NCI-H524 treated with DMSO at 0.1 percent for 48 hours (cell line): ENCODE data around the gene FOXF1.

ENCODE experiments used
- DNase-seq: peaks from one replicate; lab custom pipeline; 2025; lab: John Stamatoyannopoulos, UW

The FOXF1 gene

GRCh38 chr16:86558355-86559193 is 48.2 kb downstream of the FOXF1 start:
- DNase-seq = no peak

- DNase-seq = no peak
These were observed 49.5 kb downstream of the FOXF1 start for GRCh38 chr16:86559802-86560305.

GRCh38 chr16:86562356-86562755 is 52.0 kb downstream of the FOXF1 start:
- DNase-seq = no peak

- peak; percentile 59 for DNase-seq
These were observed 53.4 kb downstream of the FOXF1 start for GRCh38 chr16:86563469-86564345.
